GM12878 (cell line): ENCODE data around the gene KLK3. TPM values are rescaled to one million over a fixed set of nuclear protein-coding genes. Genes with fewer than 3 reads are reported as not detected.

ENCODE experiments used
- ATAC-seq: fragments of 200-7000 bp; cut with Tn5 transposase; 3 replicates; pipeline ENCODE4 v1.9.1; 2020; ENCODE audit warnings: mild to moderate bottlenecking, moderate library complexity
- BruUV-seq: library from RNA; stranded (reverse); fragments of 400-500 nt; replicated peaks from 2 replicates; lab custom pipeline; 2021; lab: Mats Ljungman, UMichigan
- CTCF ChIA-PET: fragments of 300-600 bp; sonication (Branson Sonifier 250); formaldehyde crosslinking; extraction: SDS; loops from one replicate; lab custom pipeline; 2021; ENCODE audit warnings: inconsistent platforms; lab: Yijun Ruan, JAX
- POLR2A ChIA-PET: fragments of 350-600 bp; formaldehyde crosslinking; extraction: SDS; loops from one replicate; lab custom pipeline; 2021; ENCODE audit warnings: inconsistent platforms; lab: Charles Lee
- RAD21 ChIA-PET: fragments of 300-600 bp; sonication (Branson Sonifier 250); formaldehyde crosslinking; loops from one replicate; lab custom pipeline; 2023; ENCODE audit warnings: antibody characterized with exemption; ENCODE audit not compliant: unreplicated experiment; lab: Charles Lee
- SMC1A ChIA-PET: fragments of 300-600 bp; sonication (Branson Sonifier 250); formaldehyde crosslinking; loops from one replicate; lab custom pipeline; 2023; ENCODE audit not compliant: unreplicated experiment, uncharacterized antibody; lab: Charles Lee
- DNase-seq: peaks from one replicate; pipeline ENCODE4 v3.0.0-alpha.2; 2011; ENCODE audit warnings: low read depth, low spot score
- FAIRE-seq: peaks from 3 replicates; lab custom pipeline; 2011; peaks lifted over from hg19 to GRCh38; lab: Jason Lieb, UNC
- H2AFZ ChIP-seq: 2 replicates; pipeline ENCODE4 v1.6.0; 2011; ENCODE audit warnings: low read depth, low read length, control low read depth; ENCODE audit not compliant: control insufficient read depth
- H3K27ac ChIP-seq: 2 replicates; pipeline ENCODE4 v1.5.1; 2011; ENCODE audit warnings: control low read depth; ENCODE audit not compliant: control insufficient read depth, insufficient read depth
- H3K27me3 ChIP-seq, 2 experiments: replicated peaks in 1 of 2; 2 replicates each; pipeline versions ENCODE4 v1.6.0 to v1.6.1; 2011; ENCODE audit warnings: low read length in 1 of 2; ENCODE audit not compliant: control insufficient read depth in 2 of 2, insufficient read depth in 2 of 2
- H3K36me3 ChIP-seq, 2 experiments: 2 replicates each; pipeline ENCODE4 v1.5.1; 2011; ENCODE audit warnings: low read length in 1 of 2; ENCODE audit not compliant: control insufficient read depth in 2 of 2, insufficient read depth in 2 of 2
- H3K4me1 ChIP-seq: 2 replicates; pipeline ENCODE4 v1.6.1; 2011; ENCODE audit warnings: mild to moderate bottlenecking, low read length, moderate library complexity, mixed read lengths; ENCODE audit not compliant: control insufficient read depth, insufficient read depth
- H3K4me2 ChIP-seq: 2 replicates; pipeline ENCODE4 v1.6.0; 2011; ENCODE audit warnings: control low read depth; ENCODE audit not compliant: control insufficient read depth, insufficient read depth
- H3K4me3 ChIP-seq: fragments of 200-600 bp; sonication (generic); 2 replicates; pipeline ENCODE4 v1.5.1; 2016
- H3K79me2 ChIP-seq: 2 replicates; pipeline ENCODE4 v1.6.0; 2011; ENCODE audit warnings: low read length; ENCODE audit not compliant: control insufficient read depth, insufficient read depth
- H3K9ac ChIP-seq: 2 replicates; pipeline ENCODE4 v1.8.0; 2011; ENCODE audit warnings: low read length, control low read depth, mixed read lengths; ENCODE audit not compliant: control insufficient read depth, insufficient read depth
- H3K9me3 ChIP-seq: replicated peaks from 3 replicates; pipeline ENCODE4 v1.5.1; 2011; ENCODE audit warnings: mild to moderate bottlenecking, low read length; ENCODE audit not compliant: control insufficient read depth, insufficient read depth
- H4K20me1 ChIP-seq: 2 replicates; pipeline ENCODE4 v1.6.0; 2011; ENCODE audit not compliant: control insufficient read depth, insufficient read depth
- CREB1 ChIP-seq: IDR thresholded peaks from 2 replicates; pipeline ENCODE4 v1.6.1; 2012; ENCODE audit warnings: low read depth, mild to moderate bottlenecking, inconsistent platforms
- CREM ChIP-seq: IDR thresholded peaks from 2 replicates; pipeline ENCODE4 v1.6.1; 2014; ENCODE audit warnings: antibody characterized with exemption, low read depth
- IKZF1 ChIP-seq: fragments of 450-650 bp; conservative IDR thresholded peaks from 2 replicates; pipeline ENCODE4 v1.6.1; 2017; ENCODE audit warnings: antibody characterized with exemption, mild to moderate bottlenecking
- POLR2A ChIP-seq: IDR thresholded peaks from 2 replicates; pipeline ENCODE4 v1.6.1; 2011; ENCODE audit warnings: low read depth, mild to moderate bottlenecking, low read length
- RAD21 ChIP-seq: IDR thresholded peaks from 2 replicates; pipeline ENCODE4 v1.6.1; 2011; ENCODE audit warnings: mild to moderate bottlenecking, low read depth, low read length, moderate library complexity; ENCODE audit not compliant: insufficient read depth
- RUNX3 ChIP-seq: IDR thresholded peaks from 2 replicates; pipeline ENCODE4 v1.6.1; 2012; ENCODE audit warnings: low read length, inconsistent platforms
- WRNIP1 ChIP-seq: IDR thresholded peaks from 2 replicates; pipeline ENCODE4 v1.6.1; 2011; ENCODE audit warnings: low read depth, low read length, improper control_type of control experiment, borderline replicate concordance
- WGBS: methylation state at CpG from one replicate; pipeline ENCODE4 v1.1.6; 2016; ENCODE audit warnings: low lambda C conversion rate; ENCODE audit not compliant: insufficient replicate concordance, insufficient coverage; ENCODE audit errors: missing lambda C conversion rate; 5-methylcytosine and 5-hydroxymethylcytosine counted together
- in situ Hi-C: fragments of 300-500 bp; cut with MboI; formaldehyde crosslinking; loops from 9 replicates; pipeline ENCODE4 v1.14.3; 2018; ENCODE audit warnings: mixed read lengths
- intact Hi-C: fragments of 100-400 bp; cut with micrococcal nuclease; formaldehyde crosslinking; loops from one replicate; pipeline ENCODE4 v1.14.2; 2022; ENCODE audit not compliant: unreplicated experiment
- polyA plus RNA-seq, 11 experiments: library from polyadenylated mRNA; depleted of rRNA in 4 of 11; unstranded in 6 of 11; stranded (reverse) in 5 of 11; fragments of >200 nt; fragmentation: Nextera tagmentation in 4 of 11; fragmentation: Illumina TruSeq in 1 of 11; extraction: Ambion mirVana in 4 of 11; extraction: Trizol in 1 of 11; gene quantifications; 1 replicate in 1 of 11; 2 replicates in 10 of 11; pipeline versions ENCODE4 v1.2.1 to v1.2.3, GENCODE V29; 2011 to 2016; ENCODE audit warnings: inconsistent platforms in 2 of 11, missing spikeins in 2 of 11, low read depth in 1 of 11
- total RNA-seq, 4 experiments: library from RNA; depleted of rRNA in 3 of 4; stranded (reverse); fragments of >200 nt in 3 of 4; fragmentation: Illumina TruSeq in 1 of 4; extraction: Trizol in 1 of 4; gene quantifications; 2 replicates each; pipeline versions ENCODE4 v1.2.1 to v1.2.3, GENCODE V29; 2013 to 2021
- TF ChIP-seq, protein P1 (sequence below), 3 experiments: IDR thresholded peaks in 2 of 3; conservative IDR thresholded peaks in 1 of 3; 2 replicates each; pipeline ENCODE4 v1.5.1; 2011; ENCODE audit warnings: low read depth in 3 of 3, low read length in 3 of 3, mild to moderate bottlenecking in 3 of 3, control low read depth in 2 of 3, moderate library complexity in 2 of 3, inconsistent platforms in 1 of 3, mixed read lengths in 1 of 3; ENCODE audit not compliant: control insufficient read depth in 2 of 3, insufficient read depth in 1 of 3; ENCODE audit errors: extremely low read depth in 1 of 3
- TF ChIP-seq, protein P2 (sequence below): IDR thresholded peaks from 2 replicates; pipeline ENCODE4 v1.6.1; 2011; ENCODE audit warnings: low read depth, mild to moderate bottlenecking, low read length, moderate library complexity, borderline replicate concordance; ENCODE audit errors: extremely low read depth

KLK3 gene
- total and polyA plus RNA-seq, 10 of the 15 experiments (the other 5 are each of a cell fraction or from before 2014, with no cell fraction given): 0.31 TPM; not detected in 9

GRCh38 chr19:50870417-50871089 is 15.8 kb downstream of the KLK3 start:
- peaks cover 0 to 2% of the 10 kb centered on the region in 2 experiments; a peak in 1 of 4 replicates for H3K27me3 ChIP-seq
- 43% methylated on average over 26 of the region's 26 CpGs for WGBS
- H4K20me1 ChIP-seq: no peaks in the 10 kb centered on the region
- SMC1A ChIA-PET: no interaction called here
- no peak for DNase-seq
- POLR2A ChIA-PET: no interaction called here
- ATAC-seq: no peak
- H3K4me2 ChIP-seq: no peak overlapping the region
- intact Hi-C loops: no loop called here
- no peak for FAIRE-seq
- H3K79me2 ChIP-seq: no peaks in the 10 kb centered on the region
- RAD21 ChIA-PET: no interaction called here
- CTCF ChIA-PET: interaction anchor here (1.1 kb wide), 1 partner anchor 8 kb away, joined by 3 read pairs; no protein-coding TSS in a partner anchor
- no peaks in the 10 kb centered on the region for H3K36me3 ChIP-seq
- no TSS peak for BruUV-seq
- TF ChIP-seq RUNX3 (peak; percentile 24; the same call in 1 of the 2 replicates), WRNIP1 (no peak), POLR2A (0 out of 2 replicates have a peak, but pooled peaks have one; percentile 34), RAD21 (peak; percentile 47), CREB1 (peak; percentile 95), CREM (peak; percentile 96), IKZF1 (no peak)
- TF ChIP-seq, protein P1, sequence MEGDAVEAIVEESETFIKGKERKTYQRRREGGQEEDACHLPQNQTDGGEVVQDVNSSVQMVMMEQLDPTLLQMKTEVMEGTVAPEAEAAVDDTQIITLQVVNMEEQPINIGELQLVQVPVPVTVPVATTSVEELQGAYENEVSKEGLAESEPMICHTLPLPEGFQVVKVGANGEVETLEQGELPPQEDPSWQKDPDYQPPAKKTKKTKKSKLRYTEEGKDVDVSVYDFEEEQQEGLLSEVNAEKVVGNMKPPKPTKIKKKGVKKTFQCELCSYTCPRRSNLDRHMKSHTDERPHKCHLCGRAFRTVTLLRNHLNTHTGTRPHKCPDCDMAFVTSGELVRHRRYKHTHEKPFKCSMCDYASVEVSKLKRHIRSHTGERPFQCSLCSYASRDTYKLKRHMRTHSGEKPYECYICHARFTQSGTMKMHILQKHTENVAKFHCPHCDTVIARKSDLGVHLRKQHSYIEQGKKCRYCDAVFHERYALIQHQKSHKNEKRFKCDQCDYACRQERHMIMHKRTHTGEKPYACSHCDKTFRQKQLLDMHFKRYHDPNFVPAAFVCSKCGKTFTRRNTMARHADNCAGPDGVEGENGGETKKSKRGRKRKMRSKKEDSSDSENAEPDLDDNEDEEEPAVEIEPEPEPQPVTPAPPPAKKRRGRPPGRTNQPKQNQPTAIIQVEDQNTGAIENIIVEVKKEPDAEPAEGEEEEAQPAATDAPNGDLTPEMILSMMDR (IDR thresholded peaks at IDR 0.05 in 2 of 3, conservative IDR thresholded peaks at IDR 0.05 in 1 of 3; ENCODE audit: control insufficient read depth in 2 of 3, extremely low read depth in 1 of 3, insufficient read depth in 1 of 3, low read depth in 3 of 3, low read length in 3 of 3): peak in 1 of 3 experiments; percentile 35; a peak in 2 of 6 replicates
- TF ChIP-seq, protein P2, sequence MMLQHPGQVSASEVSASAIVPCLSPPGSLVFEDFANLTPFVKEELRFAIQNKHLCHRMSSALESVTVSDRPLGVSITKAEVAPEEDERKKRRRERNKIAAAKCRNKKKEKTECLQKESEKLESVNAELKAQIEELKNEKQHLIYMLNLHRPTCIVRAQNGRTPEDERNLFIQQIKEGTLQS: peak; percentile 23; the same call in 1 of the 2 replicates
- peak overlapping the region; percentile 41; the same call in 1 of the 2 replicates for H2AFZ ChIP-seq
- H3K9me3 ChIP-seq: no peaks in the 10 kb centered on the region; the same call in 2 of the 3 replicates
- H3K4me3 ChIP-seq: no peak overlapping the region
- H3K4me1 ChIP-seq: peaks cover under 1% of the 10 kb centered on the region; the same call in 1 of the 2 replicates
- no peak overlapping the region for H3K27ac ChIP-seq
- in situ Hi-C loops: no loop called here
- H3K9ac ChIP-seq: no peak overlapping the region
